Thyroid gland (tissue), 4 donors: ENCODE results near the gene VPS45.

Experiments used
- CTCF ChIP-seq, 6 experiments: fragments of 200-600 bp in 3 of 6; fragments of 450-650 bp in 3 of 6; sonication (generic) in 3 of 6; IDR thresholded peaks; one replicate each; pipeline ENCODE4 v1.5.1; 2016 to 2019; ENCODE audit warnings: antibody characterized with exemption in 6 of 6, mild to moderate bottlenecking in 2 of 6, inconsistent platforms in 1 of 6, moderate library complexity in 1 of 6
- POLR2A ChIP-seq, 2 donors: fragments of 450-650 bp; IDR thresholded peaks; one replicate each; pipeline ENCODE4 v1.6.1; 2017; ENCODE audit warnings: antibody characterized with exemption in 2 of 2, mild to moderate bottlenecking in 2 of 2, moderate library complexity in 1 of 2

DNA sequence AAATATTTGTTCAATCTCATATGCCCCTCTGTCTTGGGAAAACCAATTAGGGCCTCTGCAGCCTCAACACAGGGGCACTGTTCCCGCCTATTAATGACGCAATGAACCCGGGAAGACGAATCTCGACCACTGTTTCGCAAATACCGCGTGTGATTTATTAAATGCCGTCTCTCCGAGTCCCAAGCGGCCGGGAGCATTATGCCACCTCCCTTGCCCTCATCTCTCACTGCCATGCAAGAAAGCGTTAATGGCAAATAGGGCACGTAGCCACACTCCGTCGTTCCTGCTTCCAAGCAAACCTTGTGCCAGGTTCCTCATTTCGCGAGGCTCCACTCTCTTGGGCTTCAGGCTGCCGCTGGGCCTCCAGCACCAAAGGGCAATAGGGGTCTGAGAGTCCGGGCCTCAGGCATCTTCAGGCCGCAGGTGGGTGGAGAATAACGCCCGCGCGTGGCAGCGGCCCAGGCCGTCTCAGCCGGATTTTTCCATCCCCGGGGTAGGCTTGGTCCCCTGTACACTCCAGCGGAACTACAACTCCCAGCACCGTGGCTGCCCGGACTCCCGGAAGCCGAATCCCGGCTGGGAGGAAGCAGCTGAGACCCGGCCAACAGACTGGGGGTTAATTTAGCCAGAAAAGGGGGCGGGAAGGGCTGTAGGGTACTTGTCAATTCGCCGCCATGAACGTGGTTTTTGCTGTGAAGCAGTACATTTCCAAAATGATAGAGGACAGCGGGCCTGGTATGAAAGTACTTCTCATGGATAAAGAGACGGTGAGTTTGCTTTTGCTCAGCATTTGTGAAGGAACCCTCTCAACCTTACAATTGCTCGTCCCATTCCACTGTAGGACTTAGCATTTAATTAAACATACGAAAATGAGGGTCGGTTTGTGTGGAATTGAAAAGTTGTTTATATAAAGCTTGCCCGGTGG is at the start of gene VPS45:
- TF ChIP-seq POLR2A (IDR thresholded peaks at IDR 0.05) (peak in 1 of 2 donors; percentile 72), CTCF (IDR thresholded peaks at IDR 0.05) (peak in 3 of 6 experiments; percentile 15 to 48 (median 24))
